Subcutaneous abdominal adipose tissue (tissue), 5 donors: Measurements from ENCODE around the gene UQCC2.

Source experiments
- H3K27ac ChIP-seq: one replicate; pipeline ENCODE4 v1.7.0; 2013; ENCODE audit warnings: low read depth, mild to moderate bottlenecking, inconsistent platforms, low read length, moderate library complexity
- H3K27me3 ChIP-seq, 5 donors: one replicate each; pipeline ENCODE4 v1.7.0; 2013; ENCODE audit warnings: low read length in 5 of 5, inconsistent platforms in 1 of 5; ENCODE audit not compliant: control insufficient read depth in 5 of 5, insufficient read depth in 4 of 5
- H3K36me3 ChIP-seq, 5 donors: one replicate each; pipeline ENCODE4 v1.7.0; 2013; ENCODE audit warnings: low read length in 5 of 5; ENCODE audit not compliant: control insufficient read depth in 5 of 5, insufficient read depth in 5 of 5
- H3K4me1 ChIP-seq, 5 donors: one replicate each; pipeline ENCODE4 v1.7.0; 2013; ENCODE audit warnings: low read length in 5 of 5, mild to moderate bottlenecking in 3 of 5, moderate library complexity in 1 of 5; ENCODE audit not compliant: control insufficient read depth in 5 of 5, insufficient read depth in 5 of 5
- H3K4me3 ChIP-seq, 5 donors: one replicate each; pipeline ENCODE4 v1.7.0; 2013; ENCODE audit warnings: low read length in 5 of 5, low read depth in 1 of 5
- H3K9ac ChIP-seq, 5 donors: one replicate each; pipeline ENCODE4 v1.7.0; 2013; ENCODE audit warnings: low read length in 5 of 5, mild to moderate bottlenecking in 4 of 5, moderate library complexity in 3 of 5
- H3K9me3 ChIP-seq, 5 donors: one replicate each; pipeline ENCODE4 v1.7.0; 2013; ENCODE audit warnings: low read length in 5 of 5; ENCODE audit not compliant: control insufficient read depth in 5 of 5
- donor health status: healthy.
- donor health status: healthy.
- donor health status: healthy.
- donor health status: healthy.
- donor health status: healthy.

Gene UQCC2

GRCh38 chr6:33685411-33686224, 25.9 kb downstream of the UQCC2 start:
- Histone ChIP-seq H3K27me3 (peaks cover 0 to 4% (median 3%) of the 10 kb centered on the region in 5 donors), H3K36me3 (peaks cover 0 to 84% (median 62%) of the 10 kb centered on the region in 5 donors), H3K9ac (no peak overlapping the region), H3K9me3 (no peaks in the 10 kb centered on the region), H3K4me3 (no peak overlapping the region), H3K27ac (no peak overlapping the region), H3K4me1 (no peaks in the 10 kb centered on the region)

- Histone ChIP-seq H3K27ac (no peak overlapping the region), H3K4me3 (no peak overlapping the region), H3K27me3 (peaks cover 0 to 4% (median 3%) of the 10 kb centered on the region in 5 donors), H3K9me3 (no peaks in the 10 kb centered on the region), H3K4me1 (no peaks in the 10 kb centered on the region), H3K9ac (no peak overlapping the region), H3K36me3 (peaks cover 0 to 86% (median 65%) of the 10 kb centered on the region in 5 donors)
Observed at GRCh38 chr6:33684983-33685382, 26.5 kb downstream of the UQCC2 start.

- Histone ChIP-seq H3K4me1 (no peaks in the 10 kb centered on the region), H3K4me3 (no peak overlapping the region), H3K27ac (no peak overlapping the region), H3K27me3 (peaks cover 0 to 4% (median 3%) of the 10 kb centered on the region in 5 donors), H3K9ac (no peak overlapping the region), H3K9me3 (no peaks in the 10 kb centered on the region), H3K36me3 (peaks cover 0 to 86% (median 70%) of the 10 kb centered on the region in 5 donors)
Observed at GRCh38 chr6:33684428-33684896, 27.0 kb downstream of the UQCC2 start.

- H3K9ac ChIP-seq = no peak overlapping the region
- H3K27me3 ChIP-seq = peaks cover 0 to 3% (median 0%) of the 10 kb centered on the region in 5 donors
- no peak overlapping the region for H3K27ac ChIP-seq
- H3K9me3 ChIP-seq = no peaks in the 10 kb centered on the region
- no peak overlapping the region for H3K4me3 ChIP-seq
- H3K4me1 ChIP-seq = no peaks in the 10 kb centered on the region
- peaks cover 0 to 84% (median 67%) of the 10 kb centered on the region in 5 donors for H3K36me3 ChIP-seq
Observed at GRCh38 chr6:33683576-33684427, 27.7 kb downstream of the UQCC2 start.

- peaks cover 0 to 84% (median 67%) of the 10 kb centered on the region in 5 donors for H3K36me3 ChIP-seq
Observed at GRCh38 chr6:33683051-33683571, 28.4 kb downstream of the UQCC2 start.

GRCh38 chr6:33682341-33682740, 29.2 kb downstream of the UQCC2 start:
- H3K9me3 ChIP-seq = no peaks in the 10 kb centered on the region
- no peak overlapping the region for H3K27ac ChIP-seq
- peaks cover 0 to 84% (median 67%) of the 10 kb centered on the region in 5 donors for H3K36me3 ChIP-seq
- H3K9ac ChIP-seq = no peak overlapping the region
- no peak overlapping the region for H3K4me3 ChIP-seq
- no peaks in the 10 kb centered on the region for H3K4me1 ChIP-seq
- peaks cover 0 to 3% (median 0%) of the 10 kb centered on the region in 5 donors for H3K27me3 ChIP-seq

More at GRCh38 chr6:33683051-33683571, 28.4 kb downstream of the UQCC2 start:
- Histone ChIP-seq H3K9me3 (no peaks in the 10 kb centered on the region), H3K27me3 (peaks cover 0 to 3% (median 0%) of the 10 kb centered on the region in 5 donors), H3K4me3 (no peak overlapping the region), H3K27ac (no peak overlapping the region), H3K9ac (no peak overlapping the region), H3K4me1 (no peaks in the 10 kb centered on the region)

- H3K27me3 ChIP-seq = peaks cover 0 to 3% (median 0%) of the 10 kb centered on the region in 5 donors
- no peak overlapping the region for H3K4me3 ChIP-seq
- H3K27ac ChIP-seq = no peak overlapping the region
- peaks cover 0 to 80% (median 68%) of the 10 kb centered on the region in 5 donors for H3K36me3 ChIP-seq
- H3K9me3 ChIP-seq = no peaks in the 10 kb centered on the region
- no peak overlapping the region for H3K9ac ChIP-seq
- peaks cover 0 to 7% (median 5%) of the 10 kb centered on the region in 5 donors for H3K4me1 ChIP-seq
Observed at GRCh38 chr6:33679761-33680160, 31.7 kb downstream of the UQCC2 start.

GRCh38 chr6:33678932-33679490, 32.5 kb downstream of the UQCC2 start:
- Histone ChIP-seq H3K36me3 (peaks cover 0 to 79% (median 62%) of the 10 kb centered on the region in 5 donors), H3K9me3 (no peaks in the 10 kb centered on the region), H3K4me3 (no peak overlapping the region), H3K4me1 (peaks cover 0 to 7% (median 5%) of the 10 kb centered on the region in 5 donors), H3K27ac (no peak overlapping the region), H3K27me3 (peaks cover 0 to 3% (median 0%) of the 10 kb centered on the region in 5 donors), H3K9ac (no peak overlapping the region)

GRCh38 chr6:33678233-33678931, 33.1 kb downstream of the UQCC2 start:
- Histone ChIP-seq H3K4me3 (no peak overlapping the region), H3K27me3 (peaks cover 0 to 3% (median 0%) of the 10 kb centered on the region in 5 donors), H3K27ac (no peak overlapping the region), H3K9ac (no peak overlapping the region), H3K9me3 (no peaks in the 10 kb centered on the region), H3K36me3 (peaks cover 0 to 79% (median 63%) of the 10 kb centered on the region in 5 donors), H3K4me1 (peaks cover 0 to 7% (median 5%) of the 10 kb centered on the region in 5 donors)
